CD4-positive, alpha-beta T cell (primary cell): ENCODE data around the gene COA5. TPM values are rescaled to one million over a fixed set of nuclear protein-coding genes. Genes with fewer than 3 reads are reported as not detected.

Experiments used
- ATAC-seq: fragments of 200-7000 bp; cut with Tn5 transposase; one replicate; pipeline ENCODE4 v1.10.0; 2022; ENCODE audit warnings: mild to moderate bottlenecking; ENCODE audit not compliant: poor library complexity
- CTCF ChIA-PET: fragments of 350-600 bp; sonication (Branson Sonifier 250); formaldehyde crosslinking; loops from one replicate; lab custom pipeline; 2021; ENCODE audit warnings: antibody characterized with exemption, inconsistent platforms; lab: Charles Lee
- POLR2A ChIA-PET: fragments of 350-600 bp; sonication (Branson Sonifier 250); formaldehyde crosslinking; loops from one replicate; lab custom pipeline; 2021; ENCODE audit warnings: antibody characterized with exemption, inconsistent platforms; lab: Charles Lee
- DNase-seq, 14 experiments: peaks; one replicate each; pipeline ENCODE4 v3.0.0-alpha.2; 2013 to 2020; ENCODE audit warnings: mixed read lengths in 2 of 14
- H3K27ac ChIP-seq, 2 donors: one replicate each; pipeline versions ENCODE4 v1.5.1 to v1.7.0; 2013; ENCODE audit warnings: low read length in 2 of 2, low read depth in 1 of 2, mild to moderate bottlenecking in 1 of 2
- H3K27me3 ChIP-seq, 2 experiments: 1 replicate in 1 of 2; 2 replicates in 1 of 2; pipeline versions ENCODE4 v1.6.1 to v1.7.0; 2013; ENCODE audit warnings: low read length in 2 of 2, control low read depth in 1 of 2, mild to moderate bottlenecking in 1 of 2, moderate library complexity in 1 of 2; ENCODE audit not compliant: insufficient read depth in 2 of 2, control insufficient read depth in 1 of 2
- H3K36me3 ChIP-seq: one replicate; pipeline ENCODE4 v1.6.1; 2013; ENCODE audit warnings: low read length, control low read depth; ENCODE audit not compliant: insufficient read depth
- H3K4me1 ChIP-seq: one replicate; pipeline ENCODE4 v1.6.1; 2013; ENCODE audit warnings: low read length, control low read depth; ENCODE audit not compliant: insufficient read depth
- H3K4me3 ChIP-seq: one replicate; pipeline ENCODE4 v1.5.1; 2013; ENCODE audit warnings: mild to moderate bottlenecking, low read length, moderate library complexity
- H3K9me3 ChIP-seq, 2 experiments: 1 replicate in 1 of 2; 2 replicates in 1 of 2; pipeline versions ENCODE4 v1.6.1 to v1.7.0; 2013; ENCODE audit warnings: low read length in 2 of 2, mild to moderate bottlenecking in 2 of 2, control low read depth in 1 of 2, moderate library complexity in 1 of 2; ENCODE audit not compliant: control insufficient read depth in 1 of 2, insufficient read depth in 1 of 2
- H3K27ac Mint-ChIP-seq: one replicate; pipeline ENCODE4 v1.8.0; 2020; ENCODE audit warnings: mixed read lengths
- H3K27me3 Mint-ChIP-seq: one replicate; pipeline ENCODE4 v1.8.0; 2021; ENCODE audit warnings: mixed read lengths
- H3K36me3 Mint-ChIP-seq: one replicate; pipeline ENCODE4 v1.8.0; 2021; ENCODE audit warnings: low read depth, mixed read lengths
- H3K4me1 Mint-ChIP-seq: one replicate; pipeline ENCODE4 v1.8.0; 2021; ENCODE audit warnings: low read depth, mixed read lengths
- H3K4me3 Mint-ChIP-seq: one replicate; pipeline ENCODE4 v1.8.0; 2020; ENCODE audit warnings: mild to moderate bottlenecking, mixed read lengths
- H3K9me3 Mint-ChIP-seq: one replicate; pipeline ENCODE4 v1.8.0; 2020; ENCODE audit warnings: mixed read lengths
- CTCF ChIP-seq: fragments of 200-600 bp; IDR thresholded peaks from one replicate; pipeline ENCODE4 v1.8.0; 2022; ENCODE audit warnings: antibody characterized with exemption, mild to moderate bottlenecking
- intact Hi-C, 2 experiments: fragments of 100-400 bp; cut with DNase I in 1 of 2; cut with micrococcal nuclease in 1 of 2; formaldehyde crosslinking; loops; one replicate each; pipeline versions ENCODE4 v1.15.1 to v1.9.0; 2023 to 2025; cut with DNase I, micrococcal nuclease
- total RNA-seq, 174 experiments: library from RNA in 2 of 174; stranded (reverse) in 2 of 174; gene quantifications; one replicate each; pipeline ENCODE4 v1.2.3 and lab custom pipeline; 2021 to 2026

COA5 gene
- total RNA-seq, 2 experiments from 2014 or later: 29.2 to 30.1 TPM

DNA sequence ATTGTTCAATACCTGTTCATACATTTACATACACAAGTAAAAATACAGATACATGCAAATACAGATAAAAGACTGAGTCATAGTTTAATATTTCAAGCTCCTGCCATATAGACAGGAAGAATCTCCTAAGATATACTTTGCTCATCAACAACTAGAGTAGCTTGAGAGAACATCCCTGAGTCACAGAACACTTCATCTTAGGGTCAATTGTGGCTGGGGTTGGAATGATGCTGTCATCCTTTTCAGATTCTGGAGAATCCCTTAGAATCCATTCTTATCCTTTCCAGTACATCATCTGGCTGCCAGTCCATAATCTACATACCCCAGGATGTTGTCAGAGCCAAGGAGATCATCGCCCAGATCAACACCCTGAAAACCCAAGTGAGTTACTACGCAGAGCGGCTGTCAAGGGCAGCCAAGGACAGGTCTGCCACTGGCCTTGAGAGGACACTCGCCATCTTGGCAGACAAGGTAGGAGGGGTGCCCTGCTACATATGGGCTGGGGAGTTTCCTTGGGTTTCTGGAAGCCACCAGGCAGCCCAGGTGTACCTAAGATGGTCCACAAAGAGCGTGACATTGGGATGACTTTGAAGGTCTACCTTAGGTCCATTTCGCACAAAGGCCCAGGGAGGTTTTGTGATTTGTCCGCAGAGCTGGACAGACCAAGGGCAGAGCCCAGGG lies 55.7 kb downstream of the COA5 start:
- no peaks in the 10 kb centered on the region for H3K27me3 Mint-ChIP-seq
- H3K4me1 ChIP-seq: peaks cover 50% of the 10 kb centered on the region
- no peaks in the 10 kb centered on the region for H3K9me3 Mint-ChIP-seq
- no peak overlapping the region for H3K4me3 Mint-ChIP-seq
- peaks cover 93% of the 10 kb centered on the region for H3K36me3 ChIP-seq
- peak overlapping the region; percentile 45 for H3K27ac Mint-ChIP-seq
- TF ChIP-seq CTCF: no peak
- intact Hi-C loops: no loop called here
- no peaks in the 10 kb centered on the region for H3K27me3 ChIP-seq
- POLR2A ChIA-PET: interaction anchor here (0.6 kb wide), 1 partner anchor 108 kb away, joined by 6 read pairs; no protein-coding TSS in a partner anchor
- no peak overlapping the region for H3K27ac ChIP-seq
- H3K36me3 Mint-ChIP-seq: peaks cover 93% of the 10 kb centered on the region
- no peak for DNase-seq
- no peak overlapping the region for H3K4me3 ChIP-seq
- CTCF ChIA-PET: interaction anchor here (1.2 kb wide), 1 partner anchor 16 kb away, joined by 4 read pairs; no protein-coding TSS in a partner anchor
- no peak for ATAC-seq
- peaks cover 54% of the 10 kb centered on the region for H3K4me1 Mint-ChIP-seq
- no peaks in the 10 kb centered on the region for H3K9me3 ChIP-seq

- intact Hi-C loops: no loop called here
Measured at GRCh38 chr2:98551316-98551715, 57.0 kb downstream of the COA5 start.

GRCh38 chr2:98550165-98550564 lies 58.1 kb downstream of the COA5 start:
- no peak overlapping the region for H3K27ac ChIP-seq
- ChIA-PET CTCF (no interaction called here), POLR2A (no interaction called here)
- Mint-ChIP-seq H3K9me3 (no peaks in the 10 kb centered on the region), H3K4me3 (no peak overlapping the region), H3K4me1 (peaks cover 63% of the 10 kb centered on the region), H3K36me3 (peaks cover 95% of the 10 kb centered on the region), H3K27me3 (no peaks in the 10 kb centered on the region), H3K27ac (peak overlapping the region; percentile 45)
- no peak for TF ChIP-seq CTCF
- peaks cover 90% of the 10 kb centered on the region for H3K36me3 ChIP-seq
- peaks cover 55% of the 10 kb centered on the region for H3K4me1 ChIP-seq
- ATAC-seq: no peak
- no peaks in the 10 kb centered on the region for H3K27me3 ChIP-seq
- intact Hi-C loops: no loop called here
- no peak for DNase-seq
- H3K4me3 ChIP-seq: no peak overlapping the region
- no peaks in the 10 kb centered on the region for H3K9me3 ChIP-seq

More at GRCh38 chr2:98551316-98551715, 57.0 kb downstream of the COA5 start:
- Mint-ChIP-seq H3K27me3 (no peaks in the 10 kb centered on the region), H3K36me3 (peaks cover 95% of the 10 kb centered on the region), H3K27ac (peak overlapping the region; percentile 45), H3K9me3 (no peaks in the 10 kb centered on the region), H3K4me1 (peaks cover 60% of the 10 kb centered on the region), H3K4me3 (no peak overlapping the region)
- POLR2A ChIA-PET: no interaction called here
- TF ChIP-seq CTCF: no peak
- CTCF ChIA-PET: interaction anchor here (1.1 kb wide), 1 partner anchor 17 kb away, joined by 3 read pairs; no protein-coding TSS in a partner anchor
- no peak overlapping the region for H3K4me3 ChIP-seq
- no peaks in the 10 kb centered on the region for H3K9me3 ChIP-seq
- H3K27me3 ChIP-seq: no peaks in the 10 kb centered on the region
- peaks cover 59% of the 10 kb centered on the region for H3K4me1 ChIP-seq
- H3K36me3 ChIP-seq: peaks cover 90% of the 10 kb centered on the region
- no peak overlapping the region for H3K27ac ChIP-seq
- DNase-seq (peak in 3 of 14 experiments; percentile 33 to 68 (median 48)), ATAC-seq (peak; percentile 48)

Other genes starting within 250 kb of the COA5 start
- gene INPP4A, start 163.7 kb downstream of the COA5 start, total RNA-seq: 10 to 100 TPM; 86.4 to 89.2 TPM
- gene UNC50, start 77 bp upstream of the COA5 start, total RNA-seq: 10 to 100 TPM; 17.1 to 17.5 TPM
- gene MGAT4A, start 122.6 kb upstream of the COA5 start, total RNA-seq: 100 to 1,000 TPM; 200 to 204 TPM